ENCODE data around the gene AP1G2. TPM values are rescaled to one million over a fixed set of nuclear protein-coding genes. Genes with fewer than 3 reads are reported as not detected.
"Not testable (repeated sequence)": the region's sequence is repeated elsewhere in the genome, so short reads cannot be mapped to it uniquely, and the experiment has no call there.

Gene AP1G2
- total RNA-seq, 1 donor from 2014 or later: 56.2 TPM

- no peaks in the 10 kb centered on the region for H3K36me3 ChIP-seq
- H3K9me3 ChIP-seq: no peaks in the 10 kb centered on the region
- H3K27me3 ChIP-seq: no peaks in the 10 kb centered on the region
- intact Hi-C loops (cut with DNase I): no loop called here
- no peak overlapping the region for H3K4me3 ChIP-seq
- no peak for TF ChIP-seq CTCF (IDR thresholded peaks at IDR 0.05)
- no peak overlapping the region for H3K27ac ChIP-seq
- no peak for DNase-seq (ENCODE audit: low spot score in 2 of 2)
- no peaks in the 10 kb centered on the region for H3K4me1 ChIP-seq
Observed at GRCh38 chr14:23602181-23603095, 34.8 kb upstream of the AP1G2 start.

- no peak overlapping the region for H3K27ac ChIP-seq
- H3K4me1 ChIP-seq: no peaks in the 10 kb centered on the region
- no peak overlapping the region for H3K4me3 ChIP-seq
- H3K27me3 ChIP-seq: no peaks in the 10 kb centered on the region
- intact Hi-C loops (cut with DNase I): no loop called here
- no peaks in the 10 kb centered on the region for H3K9me3 ChIP-seq
- no peaks in the 10 kb centered on the region for H3K36me3 ChIP-seq
- DNase-seq (ENCODE audit: low spot score in 2 of 2): no peak
- no peak for TF ChIP-seq CTCF (IDR thresholded peaks at IDR 0.05)
Observed at GRCh38 chr14:23601845-23602180, 34.2 kb upstream of the AP1G2 start.

- Histone ChIP-seq H3K4me1 (no peaks in the 10 kb centered on the region), H3K36me3 (no peaks in the 10 kb centered on the region), H3K9me3 (no peaks in the 10 kb centered on the region), H3K27me3 (no peaks in the 10 kb centered on the region), H3K27ac (no peak overlapping the region), H3K4me3 (no peak overlapping the region)
- intact Hi-C loops (cut with DNase I): no loop called here
- no peak for DNase-seq (ENCODE audit: low spot score in 2 of 2)
- TF ChIP-seq CTCF (IDR thresholded peaks at IDR 0.05): no peak
Observed at GRCh38 chr14:23601424-23601823, 33.8 kb upstream of the AP1G2 start.

- Histone ChIP-seq H3K4me1 (no peaks in the 10 kb centered on the region), H3K27me3 (no peaks in the 10 kb centered on the region), H3K27ac (no peak overlapping the region), H3K4me3 (no peak overlapping the region), H3K36me3 (no peaks in the 10 kb centered on the region), H3K9me3 (no peaks in the 10 kb centered on the region)
- DNase-seq (ENCODE audit: low spot score in 2 of 2): no peak
- TF ChIP-seq CTCF (IDR thresholded peaks at IDR 0.05): no peak
- intact Hi-C loops (cut with DNase I): no loop called here
Observed at GRCh38 chr14:23600806-23601205, 33.2 kb upstream of the AP1G2 start.

- intact Hi-C loops (cut with DNase I): no loop called here
- Histone ChIP-seq H3K36me3 (no peaks in the 10 kb centered on the region), H3K4me1 (no peaks in the 10 kb centered on the region)
Observed at GRCh38 chr14:23600322-23600707, 32.7 kb upstream of the AP1G2 start.

GRCh38 chr14:23594191-23594590 is 26.6 kb upstream of the AP1G2 start:
- H3K9me3 ChIP-seq; H3K27ac ChIP-seq; H3K4me1 ChIP-seq; intact Hi-C loops (cut with DNase I); H3K27me3 ChIP-seq; H3K4me3 ChIP-seq; DNase-seq (ENCODE audit: low spot score in 2 of 2); H3K36me3 ChIP-seq: not testable (repeated sequence)

More at GRCh38 chr14:23600322-23600707, 32.7 kb upstream of the AP1G2 start:
- Histone ChIP-seq H3K27ac (no peak overlapping the region), H3K4me3 (no peak overlapping the region), H3K27me3 (no peaks in the 10 kb centered on the region), H3K9me3 (no peaks in the 10 kb centered on the region)
- no peak for DNase-seq (ENCODE audit: low spot score in 2 of 2)
- no peak for TF ChIP-seq CTCF (IDR thresholded peaks at IDR 0.05)

All from ascending aorta (tissue), 2 donors.